ENCODE results near the gene SLC2A6. TPM values are rescaled to one million over a fixed set of nuclear protein-coding genes. Genes with fewer than 3 reads are reported as not detected.

Gene SLC2A6
- polyA plus RNA-seq, 1 donor (not counting 4 experiments of a cell fraction or from before 2014, with no cell fraction given): 15.9 TPM

DNA sequence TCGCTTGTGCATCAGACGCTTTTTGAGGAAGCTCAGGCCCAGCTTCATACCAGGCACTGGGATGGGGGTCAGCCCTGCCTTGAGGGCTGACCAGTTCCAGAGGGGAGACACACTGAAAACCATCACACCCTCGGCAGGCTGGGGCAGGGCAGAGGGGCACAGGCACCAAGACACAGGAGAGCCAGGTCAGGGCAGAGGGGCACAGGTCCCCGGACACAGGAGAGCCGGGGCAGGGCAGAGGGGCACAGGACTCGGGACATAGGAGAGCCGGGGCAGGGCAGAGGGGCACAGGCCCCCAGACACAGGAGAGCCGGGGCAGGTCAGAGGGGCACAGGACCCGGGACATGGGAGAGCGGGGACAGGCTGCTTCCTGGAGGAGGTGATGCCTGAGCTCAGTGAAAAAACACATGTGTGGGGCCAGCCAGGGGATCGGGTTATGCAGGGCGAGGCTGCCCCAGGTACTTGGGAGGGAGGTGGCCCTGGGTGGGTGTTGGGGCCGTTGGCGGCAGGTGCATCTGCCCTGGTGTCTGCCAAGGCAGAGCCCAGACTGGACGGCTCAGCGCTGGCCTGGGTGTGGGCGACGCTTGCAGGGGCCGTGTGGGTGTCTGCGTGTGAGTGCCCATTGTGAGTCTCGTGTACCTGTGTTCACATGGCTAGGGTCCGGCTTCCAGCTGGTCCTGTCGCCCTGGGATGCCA is 15.1 kb upstream of the SLC2A6 start:
- H3K9ac ChIP-seq (ENCODE audit: control insufficient read depth, extremely low read depth, insufficient read depth, low read length): no peak overlapping the region
- H4K20me1 ChIP-seq (ENCODE audit: control insufficient read depth, extremely low read depth, insufficient read depth, low read length): no peaks in the 10 kb centered on the region
- no peak for FAIRE-seq
- H3K79me2 ChIP-seq (ENCODE audit: control insufficient read depth, insufficient read depth, low read length): no peaks in the 10 kb centered on the region
- no peak for DNase-seq (ENCODE audit: low read depth, low spot score)
- H3K27me3 ChIP-seq (ENCODE audit: control insufficient read depth, extremely low read depth, insufficient read depth, low read length): peaks cover 18% of the 10 kb centered on the region
- H3K4me2 ChIP-seq (ENCODE audit: control insufficient read depth, extremely low read depth, insufficient read depth, low read depth, low read length): no peak overlapping the region
- no peaks in the 10 kb centered on the region for H3K36me3 ChIP-seq (ENCODE audit: control insufficient read depth in 2 of 2, extremely low read depth in 1 of 2, insufficient read depth in 2 of 2, low read length in 2 of 2)
- no peaks in the 10 kb centered on the region for H3K9me3 ChIP-seq (ENCODE audit: control insufficient read depth, low read depth, low read length)
- peaks cover 12% of the 10 kb centered on the region for H3K4me1 ChIP-seq (ENCODE audit: control insufficient read depth, extremely low read depth, insufficient read depth, low read length)
- no peaks in the 10 kb centered on the region for H3K9me1 ChIP-seq (ENCODE audit: control insufficient read depth, extremely low read depth, insufficient read depth, low read length)
- H3K27ac ChIP-seq (ENCODE audit: control insufficient read depth, insufficient read depth, low read length): no peak overlapping the region
- H3K4me3 ChIP-seq (ENCODE audit: control insufficient read depth in 2 of 3, extremely low read depth in 1 of 3, insufficient read depth in 2 of 3, low read depth in 1 of 3, low read length in 3 of 3): no peak overlapping the region
- no peak overlapping the region for H2AFZ ChIP-seq (ENCODE audit: control insufficient read depth, low read length)
- dilution Hi-C loops (cut with MboI; ENCODE audit: extremely low pct_ligation_motif_present, low sequenced_read_pairs): no loop called here
- no peak for TF ChIP-seq EZH2 (IDR thresholded peaks at IDR 0.05; ENCODE audit: low read length)
- TF ChIP-seq, protein P1, sequence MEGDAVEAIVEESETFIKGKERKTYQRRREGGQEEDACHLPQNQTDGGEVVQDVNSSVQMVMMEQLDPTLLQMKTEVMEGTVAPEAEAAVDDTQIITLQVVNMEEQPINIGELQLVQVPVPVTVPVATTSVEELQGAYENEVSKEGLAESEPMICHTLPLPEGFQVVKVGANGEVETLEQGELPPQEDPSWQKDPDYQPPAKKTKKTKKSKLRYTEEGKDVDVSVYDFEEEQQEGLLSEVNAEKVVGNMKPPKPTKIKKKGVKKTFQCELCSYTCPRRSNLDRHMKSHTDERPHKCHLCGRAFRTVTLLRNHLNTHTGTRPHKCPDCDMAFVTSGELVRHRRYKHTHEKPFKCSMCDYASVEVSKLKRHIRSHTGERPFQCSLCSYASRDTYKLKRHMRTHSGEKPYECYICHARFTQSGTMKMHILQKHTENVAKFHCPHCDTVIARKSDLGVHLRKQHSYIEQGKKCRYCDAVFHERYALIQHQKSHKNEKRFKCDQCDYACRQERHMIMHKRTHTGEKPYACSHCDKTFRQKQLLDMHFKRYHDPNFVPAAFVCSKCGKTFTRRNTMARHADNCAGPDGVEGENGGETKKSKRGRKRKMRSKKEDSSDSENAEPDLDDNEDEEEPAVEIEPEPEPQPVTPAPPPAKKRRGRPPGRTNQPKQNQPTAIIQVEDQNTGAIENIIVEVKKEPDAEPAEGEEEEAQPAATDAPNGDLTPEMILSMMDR (optimal IDR thresholded peaks at IDR 0.05 in 1 of 3, IDR thresholded peaks at IDR 0.05 in 1 of 3, conservative IDR thresholded peaks at IDR 0.05 in 1 of 3; ENCODE audit: extremely low read depth in 1 of 3, insufficient read depth in 2 of 3, low read length in 3 of 3): no peak

DNA sequence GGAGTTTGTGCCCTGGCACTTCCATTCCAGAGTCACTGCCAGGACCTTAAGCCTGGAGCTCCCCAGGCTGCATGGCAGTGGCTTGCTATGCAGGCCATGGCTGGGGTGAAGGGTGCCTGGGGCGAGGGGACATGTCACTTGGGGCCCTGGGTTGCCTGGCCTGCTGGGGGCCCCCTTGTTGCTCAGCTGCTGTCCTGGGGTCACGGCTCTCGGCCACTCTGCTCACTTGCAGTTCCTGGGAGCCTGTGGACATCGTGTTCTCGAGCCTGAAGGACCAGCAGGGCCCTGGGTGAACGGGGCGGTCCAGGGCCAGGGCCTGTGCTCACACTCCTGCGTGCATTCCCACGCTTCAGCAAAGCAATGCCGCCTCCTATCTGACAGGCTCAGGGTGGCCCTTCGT is 14.5 kb upstream of the SLC2A6 start:
- Histone ChIP-seq H3K27me3 (ENCODE audit: control insufficient read depth, extremely low read depth, insufficient read depth, low read length) (peaks cover 14% of the 10 kb centered on the region), H4K20me1 (ENCODE audit: control insufficient read depth, extremely low read depth, insufficient read depth, low read length) (no peaks in the 10 kb centered on the region), H3K27ac (ENCODE audit: control insufficient read depth, insufficient read depth, low read length) (no peak overlapping the region), H3K4me1 (ENCODE audit: control insufficient read depth, extremely low read depth, insufficient read depth, low read length) (peaks cover 12% of the 10 kb centered on the region), H3K4me2 (ENCODE audit: control insufficient read depth, extremely low read depth, insufficient read depth, low read depth, low read length) (no peak overlapping the region), H3K9me3 (ENCODE audit: control insufficient read depth, low read depth, low read length) (no peaks in the 10 kb centered on the region), H3K79me2 (ENCODE audit: control insufficient read depth, insufficient read depth, low read length) (no peaks in the 10 kb centered on the region), H3K9me1 (ENCODE audit: control insufficient read depth, extremely low read depth, insufficient read depth, low read length) (no peaks in the 10 kb centered on the region), H3K36me3 (ENCODE audit: control insufficient read depth in 2 of 2, extremely low read depth in 1 of 2, insufficient read depth in 2 of 2, low read length in 2 of 2) (no peaks in the 10 kb centered on the region), H2AFZ (ENCODE audit: control insufficient read depth, low read length) (no peak overlapping the region), H3K4me3 (ENCODE audit: control insufficient read depth in 2 of 3, extremely low read depth in 1 of 3, insufficient read depth in 2 of 3, low read depth in 1 of 3, low read length in 3 of 3) (no peak overlapping the region), H3K9ac (ENCODE audit: control insufficient read depth, extremely low read depth, insufficient read depth, low read length) (no peak overlapping the region)
- no peak for FAIRE-seq
- no peak for DNase-seq (ENCODE audit: low read depth, low spot score)
- dilution Hi-C loops (cut with MboI; ENCODE audit: extremely low pct_ligation_motif_present, low sequenced_read_pairs): no loop called here
- TF ChIP-seq EZH2 (IDR thresholded peaks at IDR 0.05; ENCODE audit: low read length): no peak
- TF ChIP-seq, protein P1 (optimal IDR thresholded peaks at IDR 0.05 in 1 of 3, IDR thresholded peaks at IDR 0.05 in 1 of 3, conservative IDR thresholded peaks at IDR 0.05 in 1 of 3; ENCODE audit: extremely low read depth in 1 of 3, insufficient read depth in 2 of 3, low read length in 3 of 3): no peak

Data from keratinocyte (primary cell).